Activated CD8-positive, alpha-beta memory T cell treated with anti-CD3 and anti-CD28 coated beads, Interleukin-2, amount 50 U/mL, for 1 hour (primary cell): ENCODE measurements around the gene HOXC9.

ENCODE experiments used
- DNase-seq: peaks from one replicate; pipeline ENCODE4 v3.0.0-alpha.2; 2020; ENCODE audit errors: extremely low read depth

The HOXC9 gene

DNA sequence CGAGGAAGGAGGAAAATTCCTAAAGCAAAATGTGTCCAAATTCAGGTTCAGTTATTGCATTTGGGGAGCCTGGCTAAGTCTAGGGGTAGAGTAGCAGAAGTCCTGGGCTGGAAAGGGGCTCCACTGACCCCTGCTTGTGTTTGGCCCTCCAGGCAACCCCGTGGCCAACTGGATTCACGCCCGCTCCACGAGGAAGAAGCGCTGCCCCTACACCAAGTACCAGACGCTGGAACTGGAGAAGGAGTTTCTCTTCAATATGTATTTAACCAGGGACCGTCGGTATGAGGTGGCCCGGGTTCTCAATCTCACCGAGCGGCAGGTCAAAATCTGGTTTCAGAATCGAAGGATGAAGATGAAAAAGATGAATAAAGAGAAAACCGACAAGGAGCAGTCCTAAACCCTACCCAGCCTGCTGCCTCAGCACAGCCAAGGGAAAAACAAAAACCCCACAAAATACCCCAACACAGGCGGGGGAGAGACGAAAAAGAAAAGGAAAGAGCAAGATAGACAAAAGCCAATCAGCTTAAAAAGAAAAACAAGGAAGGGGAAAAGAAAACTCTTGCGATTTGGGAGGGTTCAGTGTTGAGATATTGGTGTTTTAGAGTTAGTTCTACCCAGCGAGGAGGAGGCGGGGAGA is 2.4 kb downstream of the HOXC9 start:
- no peak for DNase-seq

DNA sequence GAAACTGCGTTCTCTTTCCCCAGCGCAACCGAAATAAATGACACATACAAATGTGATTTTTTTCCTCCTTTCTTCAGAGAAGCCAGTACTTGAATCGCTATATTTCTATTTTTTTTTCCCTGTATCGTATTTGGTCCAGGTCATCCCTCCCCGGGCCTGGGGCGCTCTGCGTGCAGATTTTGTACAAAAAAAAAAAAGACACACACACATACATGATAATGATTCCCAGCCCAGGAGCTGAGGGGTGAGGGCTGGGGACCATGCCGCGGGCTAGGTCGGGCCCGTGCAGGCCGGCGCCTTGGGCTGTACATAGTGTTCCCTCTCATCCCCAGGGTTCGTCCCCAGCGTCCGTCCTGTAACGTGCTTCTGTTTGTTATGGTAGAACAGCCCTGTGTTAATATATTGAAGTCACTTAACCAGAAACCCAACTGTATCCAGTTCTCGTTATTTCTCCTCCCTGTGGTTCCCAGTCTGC is 3.0 kb downstream of the HOXC9 start:
- DNase-seq, result no peak

DNA sequence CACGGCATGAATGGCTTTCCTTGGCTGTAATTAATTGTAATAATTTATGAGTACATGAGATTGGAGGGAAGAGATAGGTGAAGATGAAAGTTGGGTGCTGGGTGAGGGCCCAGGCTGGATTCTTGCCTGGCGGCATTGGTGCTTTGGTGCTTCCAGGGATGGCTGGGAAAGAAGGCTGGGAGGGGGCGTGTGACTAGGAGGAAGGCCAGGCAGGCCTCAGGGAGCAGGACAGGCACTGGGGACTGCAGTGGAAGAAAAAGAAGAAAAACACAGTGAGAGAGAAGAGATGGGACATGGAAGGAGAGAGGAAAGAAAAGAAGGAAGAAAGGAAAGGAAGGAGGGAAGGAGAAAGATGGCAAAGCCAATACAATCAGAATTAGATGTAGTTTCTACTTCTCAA is 3.7 kb downstream of the HOXC9 start:
- DNase-seq, result no peak

DNA sequence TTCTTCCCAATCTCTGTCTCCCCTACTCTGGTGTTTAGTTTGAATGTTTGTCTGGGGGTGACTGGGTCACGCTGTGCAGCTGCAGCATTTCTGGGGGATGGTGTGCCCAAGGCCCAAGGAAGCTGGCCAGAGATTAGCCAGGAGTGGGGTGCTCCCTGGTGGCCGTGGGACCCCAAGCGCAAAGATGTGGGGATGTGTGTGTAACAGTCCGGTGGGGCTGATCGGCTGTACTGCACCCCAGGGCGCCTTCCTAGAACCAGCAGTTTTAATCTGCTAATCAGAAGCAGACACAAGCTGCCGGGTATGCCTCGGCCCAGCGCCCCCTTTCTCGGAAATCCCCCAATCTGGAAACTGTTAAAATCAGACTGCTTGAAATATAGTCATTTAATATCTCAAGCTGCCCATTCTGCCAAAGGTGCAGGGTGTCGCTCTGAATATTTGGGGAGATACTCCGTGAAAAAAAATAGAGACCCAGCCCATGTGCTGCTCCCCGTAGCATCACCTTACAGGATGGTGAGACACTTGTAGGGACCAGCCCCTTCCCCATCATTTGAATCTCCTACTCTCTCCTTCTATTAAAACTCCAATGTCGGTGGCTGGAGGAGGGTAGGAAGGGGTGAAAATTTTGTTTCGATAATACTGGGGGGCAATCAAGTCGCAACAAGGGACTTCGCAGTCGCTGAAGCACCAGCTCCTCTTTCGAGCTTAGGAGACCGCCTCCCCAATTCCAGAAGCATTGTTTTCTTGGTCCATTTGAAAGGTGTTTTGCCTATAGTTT is 4.3 kb downstream of the HOXC9 start:
- no peak for DNase-seq

DNA sequence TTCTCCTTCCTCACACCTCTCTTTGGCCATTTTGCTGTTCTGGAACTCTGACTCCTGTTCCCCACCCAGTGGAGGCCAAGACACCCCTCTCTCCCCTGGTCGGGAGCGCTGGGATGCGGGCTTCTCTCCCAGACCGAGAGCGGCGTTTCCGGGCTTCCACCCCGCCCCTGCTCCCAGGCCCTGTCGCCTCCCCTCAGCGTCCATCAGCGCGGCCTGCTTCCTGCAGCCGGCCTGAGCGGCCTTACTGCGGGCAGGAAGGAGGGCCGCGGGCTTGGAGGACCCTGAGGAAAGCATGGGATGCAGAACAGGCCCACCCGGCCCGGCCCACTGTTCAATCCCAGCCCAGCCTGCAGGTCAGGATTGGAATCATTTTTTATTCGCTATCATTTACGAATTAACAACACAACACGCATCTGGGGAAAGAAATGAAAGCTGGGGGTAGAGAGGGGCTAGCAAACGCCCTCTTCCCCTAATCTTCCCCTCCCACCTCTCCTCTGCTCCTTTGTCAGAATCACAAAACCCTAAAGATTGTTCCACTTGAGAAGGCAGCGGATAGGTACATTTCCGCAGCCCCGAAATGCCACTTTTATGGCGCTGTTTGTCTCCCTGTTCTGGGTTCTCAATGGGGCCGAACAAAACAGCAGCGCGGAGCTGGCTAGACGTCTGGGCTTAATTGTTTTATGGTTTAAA is 5.0 kb downstream of the HOXC9 start:
- no peak for DNase-seq

DNA sequence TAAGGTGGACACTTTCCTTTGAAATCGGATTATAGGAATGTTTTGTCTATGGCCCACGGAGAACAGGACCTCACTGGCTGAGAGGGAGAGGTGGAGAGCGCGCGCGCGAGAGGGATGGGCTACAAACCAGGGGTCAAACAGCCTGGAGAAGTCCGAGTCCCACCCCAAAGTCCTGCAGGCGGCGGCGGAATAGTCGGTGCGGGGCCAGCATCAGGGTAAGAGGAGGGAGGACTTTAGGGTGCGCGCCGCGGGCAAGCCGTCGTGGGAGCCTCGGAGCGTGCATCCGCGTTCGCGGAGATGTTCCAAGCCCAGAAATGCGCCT is 5.5 kb downstream of the HOXC9 start:
- DNase-seq, result no peak

DNA sequence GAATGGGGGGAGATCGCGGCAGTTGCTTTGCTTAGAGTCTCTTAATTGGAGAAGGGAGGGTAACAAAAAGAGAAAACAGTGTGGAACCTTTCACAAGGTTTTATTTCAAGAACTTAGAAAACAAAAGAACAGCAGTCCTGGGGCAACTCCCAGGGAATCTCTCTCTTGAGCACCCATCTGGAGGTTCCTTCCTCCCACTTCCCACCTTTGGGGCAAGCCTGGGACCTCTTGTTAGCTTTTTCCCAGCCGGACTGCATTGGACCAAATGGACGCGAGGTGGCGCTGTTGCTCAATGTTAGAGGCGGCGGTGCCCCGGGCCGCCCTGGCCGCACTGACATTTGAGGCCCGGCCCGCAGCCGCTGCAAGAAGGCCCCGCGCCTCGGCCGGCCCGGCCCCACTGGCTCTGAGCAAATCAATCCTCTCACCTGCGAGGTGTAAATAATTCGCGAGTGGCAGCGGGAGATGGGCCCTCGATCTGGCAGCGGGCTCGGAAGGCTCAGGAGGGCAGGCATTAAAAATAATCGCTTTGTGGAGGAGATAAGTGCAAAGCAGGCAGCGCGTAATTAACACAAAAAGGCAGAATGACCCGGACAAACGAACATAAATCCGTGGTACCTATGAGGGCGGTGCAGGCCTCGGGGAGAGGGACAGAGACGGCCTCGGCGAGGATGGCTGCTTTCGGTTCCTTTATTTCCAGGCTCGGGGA is 6.0 kb downstream of the HOXC9 start:
- DNase-seq, result peak; percentile 57

DNA sequence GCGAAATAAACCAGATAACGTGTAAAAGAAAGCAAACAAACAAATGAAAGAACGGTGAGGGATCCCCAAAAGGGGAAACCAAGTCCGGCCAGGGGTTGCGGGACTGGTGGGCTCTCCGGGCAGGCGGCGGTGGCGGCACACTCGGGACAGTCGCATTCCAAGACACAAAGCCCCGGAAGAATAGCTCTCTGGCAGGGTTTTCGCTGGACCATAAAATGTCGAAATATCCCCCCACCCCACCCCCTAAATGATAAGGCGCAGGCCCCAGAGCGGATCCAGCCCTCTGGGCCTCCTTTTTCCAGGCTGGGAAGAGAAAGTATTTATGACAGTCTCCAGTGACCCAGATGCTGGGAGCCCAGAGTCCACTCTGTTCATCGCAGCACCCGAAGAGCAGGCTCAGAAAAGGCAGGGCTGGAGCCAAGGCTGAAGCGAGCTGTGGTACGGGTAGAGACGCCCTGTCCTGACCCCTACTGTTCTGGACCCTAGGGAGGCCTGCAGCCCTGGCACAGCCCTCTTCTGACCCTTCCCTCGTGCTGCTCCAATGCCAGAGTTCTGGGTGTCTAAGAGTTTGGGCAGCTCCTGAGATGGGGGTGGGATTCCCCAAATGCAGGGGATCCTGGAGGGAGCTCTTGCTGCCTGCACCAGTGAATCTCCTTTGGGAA is 6.7 kb downstream of the HOXC9 start:
- no peak for DNase-seq

DNA sequence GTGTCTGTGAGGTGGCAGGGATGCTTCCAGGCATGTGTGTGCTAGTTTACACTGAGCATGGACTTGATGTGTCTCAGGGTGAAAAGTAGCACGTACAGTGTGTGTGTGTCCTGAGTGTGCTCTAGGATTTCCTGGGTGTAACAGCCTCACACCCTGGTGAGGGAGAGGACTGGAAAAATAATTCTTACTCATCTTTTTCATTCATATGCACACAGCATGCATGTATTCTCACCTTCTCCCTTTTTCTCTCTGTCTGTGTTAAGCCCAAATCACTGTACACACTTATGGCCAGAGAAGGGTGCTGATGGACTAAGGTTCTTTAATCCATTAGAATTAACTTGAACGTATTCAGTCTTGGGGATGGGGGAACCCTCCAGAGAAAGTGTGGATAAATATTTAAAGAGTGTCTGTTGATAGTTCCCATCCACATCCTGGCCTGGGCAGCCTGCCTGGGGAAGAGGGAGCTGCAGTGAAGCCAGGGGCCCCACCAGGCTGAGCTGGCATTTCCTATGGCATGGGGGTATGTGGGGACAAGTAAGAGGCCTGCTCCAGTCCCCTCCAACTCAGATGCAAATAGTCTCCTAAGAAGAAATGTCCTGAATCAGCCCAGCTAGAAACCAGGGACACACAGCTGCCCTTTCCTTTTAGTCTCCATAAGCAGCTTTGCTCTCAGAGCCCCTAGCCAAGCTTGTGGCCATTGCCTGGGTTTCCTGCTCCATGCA is 7.7 kb downstream of the HOXC9 start:
- DNase-seq, result no peak

DNA sequence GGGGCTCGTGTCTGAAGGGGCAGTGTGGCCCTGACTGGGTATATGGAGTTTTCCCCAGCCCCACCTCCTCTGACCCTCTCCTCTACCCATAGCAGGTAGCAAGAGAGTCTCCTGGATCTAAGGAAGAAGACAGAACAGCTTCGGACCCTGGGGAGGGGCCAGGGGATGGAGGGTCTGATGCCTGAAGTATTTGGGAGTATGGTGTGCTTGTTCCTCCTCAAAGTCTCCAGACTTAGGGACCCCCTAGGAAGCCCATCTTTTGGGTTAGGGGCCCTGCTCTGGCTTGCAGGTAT is 8.2 kb downstream of the HOXC9 start:
- DNase-seq, result no peak

DNA sequence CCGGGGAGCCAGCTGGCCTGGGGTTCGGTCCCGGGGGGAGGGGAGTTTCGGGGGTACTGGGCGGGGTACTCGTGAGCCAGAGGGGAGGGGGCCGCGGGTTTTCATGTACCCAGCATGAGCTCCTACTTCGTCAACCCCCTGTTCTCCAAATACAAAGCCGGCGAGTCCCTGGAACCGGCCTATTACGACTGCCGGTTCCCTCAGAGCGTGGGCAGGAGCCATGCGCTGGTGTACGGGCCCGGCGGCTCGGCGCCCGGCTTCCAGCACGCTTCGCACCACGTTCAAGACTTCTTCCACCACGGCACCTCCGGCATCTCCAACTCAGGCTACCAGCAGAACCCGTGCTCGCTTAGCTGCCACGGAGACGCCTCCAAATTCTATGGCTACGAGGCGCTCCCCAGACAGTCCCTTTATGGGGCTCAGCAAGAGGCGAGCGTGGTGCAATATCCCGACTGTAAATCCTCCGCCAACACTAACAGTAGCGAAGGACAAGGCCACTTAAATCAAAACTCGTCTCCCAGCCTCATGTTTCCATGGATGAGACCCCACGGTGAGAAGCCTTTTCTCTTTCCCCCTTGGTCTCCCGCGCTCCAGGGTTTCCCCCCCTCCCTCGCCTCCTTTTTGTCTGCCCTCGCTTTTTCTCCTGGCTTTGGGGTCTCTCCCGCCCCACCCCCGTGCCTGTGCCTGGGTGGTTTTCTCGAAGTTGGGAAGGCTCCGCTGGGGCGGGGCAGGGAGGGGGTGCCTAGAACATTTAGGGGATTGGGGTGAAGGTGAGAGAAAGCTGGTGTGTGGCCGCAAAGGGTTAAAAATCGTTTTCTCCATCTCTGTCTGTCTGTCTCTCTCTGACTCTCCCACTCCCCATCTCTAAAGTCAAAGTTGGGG is 9.5 kb downstream of the HOXC9 start:
- no peak for DNase-seq

DNA sequence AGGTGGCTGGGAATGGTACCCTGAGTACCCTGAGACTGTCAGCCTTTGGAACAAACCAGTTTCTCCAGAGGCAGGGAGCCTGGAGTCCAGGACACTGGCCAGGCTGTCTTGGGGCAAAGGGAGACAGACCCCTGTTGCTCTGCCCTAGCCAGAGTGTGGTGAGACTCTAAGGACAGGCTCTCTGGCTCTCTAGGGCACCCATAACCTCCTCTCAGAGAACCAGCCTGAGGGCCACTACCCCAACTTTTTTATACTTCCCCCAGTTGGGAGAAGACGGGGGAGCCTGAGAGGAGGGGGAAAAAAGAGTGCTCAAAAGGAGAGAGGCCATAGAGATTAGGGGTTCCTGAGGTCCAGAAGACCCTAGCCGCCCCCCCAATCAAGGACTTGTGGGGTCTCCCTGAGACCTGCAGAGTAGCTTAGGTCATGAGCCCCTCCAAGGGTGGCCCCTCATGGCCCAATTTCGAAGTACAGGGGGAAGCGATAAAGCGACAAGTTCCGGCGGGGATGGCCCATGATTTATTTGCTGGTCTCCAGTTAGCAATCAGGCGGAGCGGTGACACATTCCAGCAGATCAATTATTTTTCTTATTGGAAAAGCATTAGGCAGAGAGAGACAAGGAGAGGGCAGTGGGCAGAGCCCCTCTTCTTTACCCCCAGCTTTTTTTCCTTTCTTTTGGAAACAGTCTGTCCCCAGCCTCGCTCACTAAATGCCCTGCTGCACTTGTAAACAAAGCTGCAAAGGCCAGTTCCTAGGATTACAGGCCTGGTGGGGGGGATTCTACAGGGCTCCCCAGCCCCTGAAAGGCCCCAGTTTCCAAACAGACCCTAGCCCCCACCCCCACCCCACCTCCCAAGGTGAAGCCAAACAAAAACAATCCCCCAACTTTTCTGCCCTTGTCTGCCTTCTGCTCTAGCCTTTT is 10.4 kb downstream of the HOXC9 start:
- no peak for DNase-seq

DNA sequence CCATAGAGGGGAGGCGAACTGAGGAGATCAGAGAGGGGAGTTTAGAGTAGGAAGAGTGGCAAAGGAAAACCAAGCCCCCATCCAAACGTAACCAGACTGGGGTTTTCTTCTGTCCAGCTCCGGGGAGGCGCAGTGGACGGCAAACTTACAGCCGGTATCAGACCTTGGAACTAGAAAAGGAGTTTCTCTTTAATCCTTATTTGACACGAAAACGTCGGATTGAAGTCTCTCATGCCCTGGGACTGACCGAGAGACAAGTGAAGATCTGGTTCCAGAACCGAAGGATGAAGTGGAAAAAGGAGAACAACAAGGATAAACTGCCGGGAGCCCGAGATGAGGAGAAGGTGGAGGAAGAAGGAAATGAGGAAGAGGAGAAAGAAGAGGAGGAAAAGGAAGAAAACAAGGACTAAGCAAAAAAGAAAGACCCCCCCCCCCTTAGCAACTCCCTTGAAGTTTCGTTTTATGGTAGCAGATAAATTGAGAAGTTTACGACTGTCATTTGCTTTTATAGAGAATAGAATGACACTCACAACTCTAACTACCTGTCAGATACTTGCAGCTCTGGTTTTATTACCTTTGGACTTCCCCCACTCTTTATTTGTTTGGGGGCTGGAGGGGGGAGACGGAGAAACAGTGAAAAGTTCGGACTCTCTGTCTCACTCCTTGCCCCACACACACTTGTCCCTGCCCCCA is 11.2 kb downstream of the HOXC9 start:
- DNase-seq, result no peak

DNA sequence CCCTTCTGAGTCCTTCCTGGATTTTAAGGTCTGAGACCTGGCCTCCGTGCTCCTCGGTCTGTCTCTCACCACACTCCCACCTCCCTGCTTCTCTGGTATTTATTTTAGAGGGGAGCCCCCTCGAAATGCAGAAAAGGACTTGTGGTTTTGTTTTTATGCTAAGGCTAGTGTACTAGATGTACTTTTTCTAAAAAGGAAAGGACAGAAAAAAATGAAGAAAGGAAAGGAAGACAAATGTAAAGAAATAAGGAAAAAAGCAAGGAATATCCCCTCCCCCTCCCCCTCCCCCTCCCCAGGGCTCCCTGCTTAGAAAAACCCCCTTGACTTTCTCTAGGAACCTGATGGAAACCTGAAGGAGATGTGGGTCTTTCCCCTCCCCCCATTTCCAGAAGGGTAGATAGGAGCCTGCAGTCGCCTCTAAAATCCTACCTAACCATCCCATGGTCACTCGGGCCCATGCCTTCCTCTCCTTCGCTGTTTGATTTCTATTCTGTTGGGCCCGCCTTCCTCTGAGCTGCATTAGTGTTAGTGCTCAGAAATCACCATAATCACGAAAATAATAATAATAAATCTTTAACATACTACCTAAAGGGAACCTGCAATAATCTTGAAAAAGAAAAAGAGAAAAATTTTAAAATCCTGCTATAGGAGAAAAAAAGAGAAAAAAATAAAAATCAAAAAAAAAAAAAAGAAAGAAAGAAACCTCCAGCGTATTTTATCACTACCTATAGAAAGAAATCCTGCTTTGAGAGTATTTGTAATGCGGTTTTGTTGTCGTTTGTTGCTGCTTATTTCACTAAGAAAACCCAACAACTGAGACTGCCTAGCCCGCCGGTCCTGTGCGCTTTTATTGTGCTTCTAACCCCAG is 11.9 kb downstream of the HOXC9 start:
- no peak for DNase-seq

DNA sequence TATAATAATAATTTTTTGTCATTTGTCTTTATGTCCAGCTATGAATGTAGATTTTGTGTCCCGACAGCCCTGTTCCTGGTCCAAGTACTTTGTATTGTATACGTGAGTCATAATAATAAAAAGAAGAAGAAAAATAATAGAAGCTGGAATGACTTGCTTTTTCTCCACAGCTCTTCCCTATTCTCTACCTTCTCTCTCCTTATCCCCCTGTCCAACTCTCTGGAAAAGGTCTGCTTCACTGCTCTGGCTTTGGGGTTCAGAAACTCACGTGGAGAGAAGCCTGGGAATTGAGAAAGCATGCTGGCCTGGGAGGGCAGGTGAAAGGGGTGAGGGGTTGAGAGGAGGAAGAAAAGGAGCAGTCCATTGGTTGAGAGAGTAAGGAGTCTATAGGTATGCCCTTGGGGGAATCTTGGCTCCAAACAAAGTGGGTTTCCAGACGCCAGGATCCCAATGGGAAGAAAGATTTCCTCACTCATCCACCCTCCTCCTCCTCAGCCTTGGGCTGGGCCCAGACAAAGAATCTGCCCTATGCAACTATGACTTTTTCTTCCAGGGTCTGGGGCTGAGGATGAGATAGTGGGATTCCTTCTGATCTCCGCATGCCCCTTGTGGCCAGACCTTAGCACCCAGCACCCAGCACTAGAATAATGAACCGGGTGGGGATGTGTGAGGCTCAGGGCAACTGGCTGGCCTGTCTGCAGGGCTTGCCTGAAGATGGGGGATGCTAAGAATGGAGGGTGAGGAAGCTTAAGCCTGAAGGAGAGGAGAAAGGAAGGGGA is 12.9 kb downstream of the HOXC9 start:
- DNase-seq, result no peak

DNA sequence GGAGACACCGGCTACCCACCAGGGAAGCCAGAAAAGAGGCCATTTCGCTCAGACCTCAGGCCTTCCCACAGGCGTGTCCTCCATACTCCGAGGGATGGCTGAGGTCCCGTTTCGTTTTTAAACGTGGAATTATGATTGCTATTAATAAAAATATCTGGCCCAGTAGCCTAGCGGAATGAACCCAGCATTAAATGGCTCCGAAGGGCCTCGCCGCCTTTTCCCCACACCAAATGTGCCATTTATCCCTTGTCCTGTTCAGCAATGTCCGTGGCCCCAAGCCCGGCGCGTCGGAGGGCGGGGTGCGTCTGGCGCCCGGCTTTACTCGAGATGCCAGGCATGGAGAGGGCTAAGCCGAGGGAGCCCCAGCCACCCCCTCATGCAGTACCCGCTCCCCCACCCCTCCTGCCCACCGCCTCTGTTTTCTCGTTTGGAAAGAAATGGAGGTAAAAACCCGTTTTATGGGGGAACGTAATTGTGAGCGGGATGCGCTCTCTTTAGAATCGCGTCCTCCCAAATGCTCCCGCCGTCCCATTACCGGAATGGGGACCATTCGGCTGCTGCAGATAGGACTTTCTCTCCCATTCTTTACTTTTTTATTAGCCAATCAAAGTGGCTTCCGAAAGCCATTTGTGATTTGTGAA is 14.5 kb downstream of the HOXC9 start:
- DNase-seq, result no peak
